SU-DHL-6 (cell line): ENCODE data around the gene ACMSD.
"Not testable (repeated sequence)": the region's sequence is repeated elsewhere in the genome, so short reads cannot be mapped to it uniquely, and the experiment has no call there.

Experiments
- H2AFZ ChIP-seq: fragments of 200-600 bp; sonication (generic); 2 replicates; pipeline ENCODE4 v1.6.1; 2014; ENCODE audit warnings: low read depth, mild to moderate bottlenecking, moderate library complexity, mixed read lengths, antibody characterized with exemption, low read length; ENCODE audit not compliant: severe bottlenecking
- H3F3A ChIP-seq: fragments of 200-600 bp; shearing (Covaris generic); 2 replicates; pipeline ENCODE4 v1.6.0; 2016; ENCODE audit warnings: antibody characterized with exemption, mild to moderate bottlenecking; ENCODE audit not compliant: insufficient read depth
- H3K27ac ChIP-seq: fragments of 200-600 bp; sonication (generic); 2 replicates; pipeline ENCODE4 v1.5.1; 2016; ENCODE audit warnings: low read depth, mild to moderate bottlenecking, low read length, moderate library complexity, mixed read lengths
- H3K27me3 ChIP-seq: fragments of 200-600 bp; sonication (generic), shearing (Covaris generic); 2 replicates; pipeline ENCODE4 v1.6.0; 2014; ENCODE audit warnings: mild to moderate bottlenecking, low read length
- H3K36me3 ChIP-seq: fragments of 200-600 bp; sonication (generic); 2 replicates; pipeline ENCODE4 v1.6.1; 2014; ENCODE audit warnings: mild to moderate bottlenecking, low read length, mixed read lengths
- H3K4me2 ChIP-seq: fragments of 300-600, 200-600 bp; shearing (Covaris generic), sonication (generic); 2 replicates; pipeline ENCODE4 v1.6.0; 2014; ENCODE audit warnings: low read length, low read depth, mild to moderate bottlenecking; ENCODE audit not compliant: poor library complexity, severe bottlenecking
- H3K4me3 ChIP-seq: fragments of 200-600 bp; sonication (generic); 2 replicates; pipeline ENCODE4 v1.5.1; 2014; ENCODE audit warnings: antibody characterized with exemption, low read length, mild to moderate bottlenecking, mixed read lengths; ENCODE audit not compliant: insufficient read depth, poor library complexity, severe bottlenecking
- H3K79me2 ChIP-seq: fragments of 200-600 bp; sonication (generic); 2 replicates; pipeline ENCODE4 v1.6.1; 2014; ENCODE audit warnings: mild to moderate bottlenecking, low read length, moderate library complexity; ENCODE audit not compliant: insufficient read depth
- H3K9ac ChIP-seq: fragments of 200-600 bp; sonication (generic); 2 replicates; pipeline ENCODE4 v1.7.0; 2014; ENCODE audit warnings: mild to moderate bottlenecking, low read length
- H3K9me2 ChIP-seq: fragments of 200-600 bp; sonication (generic); replicated peaks from 2 replicates; pipeline ENCODE4 v1.6.1; 2014; ENCODE audit warnings: low read length; ENCODE audit not compliant: insufficient read depth
- H3K9me3 ChIP-seq: fragments of 200-600 bp; sonication (generic); 2 replicates; pipeline ENCODE4 v1.6.1; 2014; ENCODE audit warnings: low read length, mixed read lengths; ENCODE audit not compliant: insufficient read depth
- H4K20me1 ChIP-seq: fragments of 200-600 bp; sonication (generic); 2 replicates; pipeline ENCODE4 v1.6.1; 2014; ENCODE audit warnings: low read depth, mild to moderate bottlenecking, antibody characterized with exemption, low read length, moderate library complexity, mixed read lengths
- CTCF ChIP-seq: fragments of 200-600 bp; sonication (generic); IDR thresholded peaks from one replicate; pipeline ENCODE4 v1.5.1; 2017; ENCODE audit warnings: antibody characterized with exemption, mild to moderate bottlenecking, low read length, moderate library complexity; ENCODE audit not compliant: insufficient read depth, poor library complexity, severe bottlenecking
- EZH2phosphoT487 ChIP-seq: fragments of 200-600 bp; sonication (generic), shearing (Covaris generic); conservative IDR thresholded peaks from 2 replicates; pipeline ENCODE4 v1.6.1; 2018; ENCODE audit warnings: mild to moderate bottlenecking, antibody characterized with exemption, low read length, moderate library complexity, mixed read lengths

ACMSD gene

DNA sequence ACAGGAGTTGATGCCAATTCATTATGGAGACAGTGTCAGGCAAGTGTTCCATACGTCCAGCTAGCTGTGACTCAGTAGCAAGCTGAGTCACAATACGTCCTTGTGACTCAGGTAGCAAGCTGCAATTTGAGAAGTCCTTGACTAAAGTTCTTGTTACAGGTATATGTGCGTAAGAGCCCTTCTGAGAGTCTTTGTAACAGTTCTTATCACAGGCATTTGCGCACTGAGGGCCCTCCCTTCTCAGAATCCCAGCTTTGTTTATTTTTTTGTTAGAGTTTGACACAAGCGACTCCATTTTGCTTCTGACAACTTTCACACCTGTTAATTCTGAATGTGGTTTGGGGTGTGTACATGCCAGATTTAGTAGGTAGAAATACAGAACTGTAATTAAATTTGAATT is 20.1 kb upstream of the ACMSD start:
- no peaks in the 10 kb centered on the region for H3F3A ChIP-seq
- H3K4me3 ChIP-seq = no peak overlapping the region
- no peak overlapping the region for H2AFZ ChIP-seq
- H3K36me3 ChIP-seq = no peaks in the 10 kb centered on the region
- no peak overlapping the region for H3K4me2 ChIP-seq
- no peaks in the 10 kb centered on the region for H3K9me3 ChIP-seq
- H3K79me2 ChIP-seq = no peaks in the 10 kb centered on the region
- no peaks in the 10 kb centered on the region for H3K9me2 ChIP-seq
- no peaks in the 10 kb centered on the region for H4K20me1 ChIP-seq
- no peak overlapping the region for H3K27ac ChIP-seq
- TF ChIP-seq CTCF = no peak
- no peak for TF ChIP-seq EZH2phosphoT487
- H3K9ac ChIP-seq = no peak overlapping the region
- H3K27me3 ChIP-seq = no peaks in the 10 kb centered on the region

DNA sequence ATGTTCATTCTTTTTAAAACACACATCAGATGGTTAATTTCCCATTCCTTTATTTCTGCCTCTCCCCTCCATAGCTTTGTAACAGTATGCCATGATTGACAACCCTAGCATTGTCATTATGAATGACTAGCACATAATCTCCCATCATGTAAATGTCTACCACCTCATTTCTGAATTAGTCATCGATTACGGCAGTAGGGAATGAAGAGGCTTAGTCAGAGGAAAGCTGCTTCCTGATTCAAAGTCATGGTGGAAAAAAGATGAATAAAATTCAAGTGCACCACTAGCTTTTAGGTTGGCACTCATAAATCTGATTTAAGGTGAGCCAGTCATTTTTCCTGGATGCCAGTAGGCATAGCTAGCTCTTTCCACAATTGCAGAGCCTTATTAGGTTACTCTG is 19.1 kb upstream of the ACMSD start:
- Histone ChIP-seq H3K9me3 (no peaks in the 10 kb centered on the region), H4K20me1 (no peaks in the 10 kb centered on the region), H3K9me2 (no peaks in the 10 kb centered on the region), H3K9ac (no peak overlapping the region), H3K4me3 (no peak overlapping the region), H3K36me3 (no peaks in the 10 kb centered on the region), H2AFZ (no peak overlapping the region), H3K27ac (no peak overlapping the region), H3K4me2 (no peak overlapping the region), H3K27me3 (no peaks in the 10 kb centered on the region), H3K79me2 (no peaks in the 10 kb centered on the region), H3F3A (no peaks in the 10 kb centered on the region)
- TF ChIP-seq EZH2phosphoT487 (no peak), CTCF (no peak)

DNA sequence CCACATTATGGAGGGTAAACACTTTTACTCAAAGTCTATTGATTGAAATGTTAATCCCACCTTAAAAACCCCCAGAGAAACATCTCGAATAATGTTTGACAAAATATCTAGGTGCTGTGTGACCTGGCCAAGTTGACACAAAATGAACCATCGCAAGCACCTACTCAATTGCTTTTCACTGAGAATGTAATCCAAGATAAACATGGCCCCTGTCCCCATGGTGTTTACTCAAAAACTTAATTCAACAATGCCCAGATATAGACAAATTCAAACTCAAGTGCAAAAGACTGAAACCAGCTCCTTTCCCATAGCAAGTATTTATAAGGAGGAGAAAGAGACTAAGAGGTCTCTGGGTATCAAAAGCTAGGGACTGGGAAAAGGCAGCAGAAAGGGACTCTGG is 15.0 kb upstream of the ACMSD start:
- no peaks in the 10 kb centered on the region for H3K36me3 ChIP-seq
- no peaks in the 10 kb centered on the region for H3K9me2 ChIP-seq
- H3K9ac ChIP-seq = no peak overlapping the region
- no peaks in the 10 kb centered on the region for H3K9me3 ChIP-seq
- H3K27me3 ChIP-seq = no peaks in the 10 kb centered on the region
- H4K20me1 ChIP-seq = no peaks in the 10 kb centered on the region
- H3K27ac ChIP-seq = no peak overlapping the region
- H3K4me2 ChIP-seq = no peak overlapping the region
- no peak overlapping the region for H3K4me3 ChIP-seq
- H2AFZ ChIP-seq = no peak overlapping the region
- H3K79me2 ChIP-seq = no peaks in the 10 kb centered on the region
- no peak for TF ChIP-seq EZH2phosphoT487
- TF ChIP-seq CTCF = no peak
- no peaks in the 10 kb centered on the region for H3F3A ChIP-seq

DNA sequence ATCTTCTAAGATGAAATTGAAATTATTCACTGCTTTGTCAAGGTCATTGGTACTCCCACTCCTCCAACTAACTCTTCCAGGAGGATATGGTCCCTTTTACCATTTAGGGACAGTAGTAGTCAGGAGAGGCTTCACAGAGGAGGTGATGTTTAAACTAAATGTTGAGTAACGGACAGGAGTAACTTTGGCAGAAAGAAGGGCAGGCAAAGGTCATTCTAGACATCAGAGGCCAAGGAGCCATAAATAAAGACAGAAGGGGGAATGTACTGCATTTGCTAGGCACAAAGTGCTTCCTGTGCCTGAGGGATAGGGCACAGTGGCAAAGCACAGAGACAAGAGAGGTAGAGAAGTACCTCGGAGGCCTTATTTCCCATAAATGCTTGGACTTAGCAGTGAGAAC is 14.6 kb upstream of the ACMSD start:
- no peak overlapping the region for H3K27ac ChIP-seq
- no peak for TF ChIP-seq EZH2phosphoT487
- no peak for TF ChIP-seq CTCF
- no peaks in the 10 kb centered on the region for H3K27me3 ChIP-seq
- H3K9me2 ChIP-seq = no peaks in the 10 kb centered on the region
- no peaks in the 10 kb centered on the region for H3F3A ChIP-seq
- no peak overlapping the region for H3K4me3 ChIP-seq
- H3K9ac ChIP-seq = no peak overlapping the region
- no peaks in the 10 kb centered on the region for H3K79me2 ChIP-seq
- H3K9me3 ChIP-seq = no peaks in the 10 kb centered on the region
- no peaks in the 10 kb centered on the region for H4K20me1 ChIP-seq
- H2AFZ ChIP-seq = no peak overlapping the region
- H3K36me3 ChIP-seq = no peaks in the 10 kb centered on the region
- H3K4me2 ChIP-seq = no peak overlapping the region

DNA sequence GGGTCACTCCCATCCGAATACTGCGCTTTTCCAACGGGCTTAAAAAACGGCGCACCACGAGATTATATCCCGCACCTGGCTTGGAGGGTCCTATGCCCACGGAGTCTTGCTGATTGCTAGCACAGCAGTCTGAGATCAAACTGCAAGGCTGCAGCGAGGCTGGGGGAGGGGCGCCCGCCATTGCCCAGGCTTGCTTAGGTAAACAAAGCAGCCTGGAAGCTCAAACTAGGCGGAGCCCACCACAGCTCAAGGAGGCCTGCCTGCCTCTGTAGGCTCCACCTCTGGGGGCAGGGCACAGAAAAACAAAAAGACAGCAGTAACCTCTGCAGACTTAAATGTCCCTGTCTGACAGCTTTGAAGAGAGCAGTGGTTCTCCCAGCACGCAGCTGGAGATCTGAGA is 12.7 kb upstream of the ACMSD start:
- not testable (repeated sequence) for H4K20me1 ChIP-seq, H3K27me3 ChIP-seq, H3K27ac ChIP-seq, H3K9me3 ChIP-seq, H3F3A ChIP-seq, H3K9ac ChIP-seq, H3K4me3 ChIP-seq, H3K79me2 ChIP-seq, H2AFZ ChIP-seq, H3K4me2 ChIP-seq, H3K36me3 ChIP-seq, H3K9me2 ChIP-seq
